Esophagus muscularis mucosa (tissue), 4 donors: ENCODE measurements around the gene SSC5D. TPM values are rescaled to one million over a fixed set of nuclear protein-coding genes. Genes with fewer than 3 reads are reported as not detected.
A peak's percentile ranks its signal among the peaks of the same experiment; 100 is the strongest.
"Not testable (repeated sequence)": the region's sequence is repeated elsewhere in the genome, so short reads cannot be mapped to it uniquely, and the experiment has no call there.

ENCODE experiments used
- DNase-seq: peaks from one replicate; pipeline ENCODE4 v3.0.0-alpha.2; 2017; ENCODE audit errors: extremely low spot score
- H3K27ac ChIP-seq, 4 donors: fragments of 200-600 bp; sonication (generic); replicated peaks in 1 of 4; 1 replicate in 3 of 4; 2 replicates in 1 of 4; pipeline ENCODE4 v1.5.1; 2016 to 2019; ENCODE audit warnings: mild to moderate bottlenecking in 1 of 4
- H3K27me3 ChIP-seq, 4 donors: fragments of 200-600 bp; sonication (generic); one replicate each; pipeline versions ENCODE4 v1.5.1 to v1.6.0; 2016 to 2019
- H3K36me3 ChIP-seq, 4 donors: fragments of 200-600 bp; sonication (generic); one replicate each; pipeline ENCODE4 v1.5.1; 2016 to 2019
- H3K4me1 ChIP-seq, 4 donors: fragments of 200-600 bp; sonication (generic); one replicate each; pipeline ENCODE4 v1.5.1; 2016 to 2019
- H3K4me3 ChIP-seq, 4 donors: fragments of 200-600 bp; sonication (generic); 1 replicate in 2 of 4; 2 replicates in 2 of 4; pipeline ENCODE4 v1.5.1; 2016 to 2019; ENCODE audit warnings: mild to moderate bottlenecking in 4 of 4, moderate library complexity in 1 of 4
- H3K9me3 ChIP-seq, 4 donors: fragments of 200-600 bp; sonication (generic); 1 replicate in 3 of 4; 2 replicates in 1 of 4; pipeline ENCODE4 v1.5.1; 2016 to 2019
- CTCF ChIP-seq, 3 experiments: fragments of 200-600 bp in 2 of 3; fragments of 450-650 bp in 1 of 3; sonication (generic) in 2 of 3; IDR thresholded peaks; one replicate each; pipeline ENCODE4 v1.5.1; 2017 to 2019; ENCODE audit warnings: antibody characterized with exemption in 3 of 3, mild to moderate bottlenecking in 2 of 3, moderate library complexity in 1 of 3
- EP300 ChIP-seq: sonication (generic); formaldehyde crosslinking; IDR thresholded peaks from one replicate; pipeline ENCODE4 v1.6.1; 2017; ENCODE audit warnings: antibody characterized with exemption
- POLR2A ChIP-seq: fragments of 450-650 bp; IDR thresholded peaks from one replicate; pipeline ENCODE4 v1.6.1; 2017; ENCODE audit warnings: antibody characterized with exemption, moderate library complexity, mild to moderate bottlenecking, low read depth
- POLR2AphosphoS5 ChIP-seq, 2 donors: sonication (generic); formaldehyde crosslinking; IDR thresholded peaks; one replicate each; pipeline ENCODE4 v1.6.1; 2017; ENCODE audit warnings: antibody characterized with exemption in 2 of 2
- WGBS: methylation state at CpG from one replicate; pipeline ENCODE4 v1.1.5; 2018; 5-methylcytosine and 5-hydroxymethylcytosine counted together
- intact Hi-C: fragments of 100-400 bp; cut with DNase I; formaldehyde crosslinking; loops from one replicate; pipeline ENCODE4 v1.15.1; 2023
- total RNA-seq, 4 donors: library from RNA; depleted of rRNA; stranded (reverse); fragments of >200 nt; gene quantifications; one replicate each; pipeline versions ENCODE4 v1.1.0 to v1.2.1, GENCODE V29; 2016

Gene SSC5D
- total RNA-seq, 4 donors from 2014 or later = 9.5 to 41.2 (median 14.6) TPM

- Histone ChIP-seq H3K9me3 (no peaks in the 10 kb centered on the region), H3K27me3 (peaks cover 0 to 3% (median 0%) of the 10 kb centered on the region in 4 donors), H3K27ac (peak overlapping the region; percentile 72 to 98 (median 96)), H3K4me3 (peak overlapping the region; percentile 20 to 50 (median 32)), H3K4me1 (peaks cover 16 to 76% (median 61%) of the 10 kb centered on the region in 4 donors), H3K36me3 (peaks cover 0 to 4% (median 2%) of the 10 kb centered on the region in 4 donors)
- WGBS = 45% methylated on average over 13 of the region's 38 CpGs
- no peak for DNase-seq
- TF ChIP-seq CTCF (IDR thresholded peaks at IDR 0.05) = no peak
- TF ChIP-seq POLR2AphosphoS5 (IDR thresholded peaks at IDR 0.05) = no peak
- TF ChIP-seq EP300 = no peak
- no peak for TF ChIP-seq POLR2A
- intact Hi-C loops = no loop called here
Measured at GRCh38 chr19:55493645-55494171, 5.5 kb downstream of the SSC5D start.

GRCh38 chr19:55494172-55494761 lies 6.0 kb downstream of the SSC5D start:
- H3K27ac ChIP-seq = peak overlapping the region; percentile 72 to 98 (median 96)
- no peaks in the 10 kb centered on the region for H3K9me3 ChIP-seq
- H3K27me3 ChIP-seq = peaks cover 0 to 3% (median 0%) of the 10 kb centered on the region in 4 donors
- TF ChIP-seq POLR2AphosphoS5 (IDR thresholded peaks at IDR 0.05) = peak; percentile 32 to 64
- TF ChIP-seq CTCF (IDR thresholded peaks at IDR 0.05) = no peak
- peaks cover 16 to 76% (median 57%) of the 10 kb centered on the region in 4 donors for H3K4me1 ChIP-seq
- DNase-seq = no peak
- peaks cover 0 to 7% (median 5%) of the 10 kb centered on the region in 4 donors for H3K36me3 ChIP-seq
- WGBS = 21% methylated on average over 17 of the region's 22 CpGs
- intact Hi-C loops = no loop called here
- peak overlapping the region; percentile 25 to 50 (median 39) for H3K4me3 ChIP-seq

GRCh38 chr19:55495646-55496349 lies 7.6 kb downstream of the SSC5D start:
- no peak for DNase-seq
- Histone ChIP-seq H3K27ac (no peak overlapping the region), H3K4me3 (no peak overlapping the region), H3K36me3 (peaks cover 0 to 20% (median 20%) of the 10 kb centered on the region in 4 donors), H3K9me3 (no peaks in the 10 kb centered on the region), H3K4me1 (peaks cover 16 to 60% (median 42%) of the 10 kb centered on the region in 4 donors), H3K27me3 (peaks cover 0 to 3% (median 0%) of the 10 kb centered on the region in 4 donors)
- intact Hi-C loops = no loop called here
- TF ChIP-seq CTCF (IDR thresholded peaks at IDR 0.05) (no peak), POLR2AphosphoS5 (IDR thresholded peaks at IDR 0.05) (no peak), EP300 (no peak), POLR2A (no peak)
- WGBS = 93% methylated on average over 11 of the region's 11 CpGs

- H3K27ac ChIP-seq, intact Hi-C loops, H3K27me3 ChIP-seq, H3K4me3 ChIP-seq, H3K9me3 ChIP-seq, DNase-seq: not testable (repeated sequence)
- Histone ChIP-seq H3K4me1 (peaks cover 9 to 50% (median 32%) of the 10 kb centered on the region in 4 donors), H3K36me3 (peaks cover 0 to 30% (median 26%) of the 10 kb centered on the region in 4 donors)
- WGBS = 79% methylated on average over 10 of the region's 10 CpGs
Measured at GRCh38 chr19:55496820-55497219, 8.6 kb downstream of the SSC5D start.

GRCh38 chr19:55497763-55498162 lies 9.5 kb downstream of the SSC5D start:
- intact Hi-C loops = no loop called here
- H3K36me3 ChIP-seq = peaks cover 0 to 33% (median 27%) of the 10 kb centered on the region in 4 donors

More at GRCh38 chr19:55497763-55498162, 9.5 kb downstream of the SSC5D start:
- 87% methylated on average over 9 of the region's 13 CpGs for WGBS
- Histone ChIP-seq H3K27ac (no peak overlapping the region), H3K4me1 (peaks cover 9 to 41% (median 22%) of the 10 kb centered on the region in 4 donors), H3K4me3 (no peak overlapping the region), H3K27me3 (peaks cover 0 to 3% (median 0%) of the 10 kb centered on the region in 4 donors), H3K9me3 (no peaks in the 10 kb centered on the region)
- no peak for TF ChIP-seq POLR2A
- TF ChIP-seq EP300 = no peak
- TF ChIP-seq CTCF (IDR thresholded peaks at IDR 0.05) = no peak
- no peak for TF ChIP-seq POLR2AphosphoS5 (IDR thresholded peaks at IDR 0.05)
- no peak for DNase-seq
